Panc1 (cell line): Measurements from ENCODE around the gene SVIL. TPM values are rescaled to one million over a fixed set of nuclear protein-coding genes. Genes with fewer than 3 reads are reported as not detected.

Experiments
- ATAC-seq: fragments of 200-7000 bp; cut with Tn5 transposase; 2 replicates; pipeline ENCODE4 v1.9.1; 2020; ENCODE audit warnings: mild to moderate bottlenecking, moderate library complexity
- BruUV-seq: library from RNA; stranded (reverse); fragments of 400-500 nt; replicated peaks from 2 replicates; lab custom pipeline; 2021; lab: Mats Ljungman, UMichigan
- CTCF ChIA-PET: fragments of 300-600 bp; sonication (Branson Sonifier 250); formaldehyde crosslinking; loops from one replicate; lab custom pipeline; 2022; ENCODE audit warnings: antibody characterized with exemption; lab: Charles Lee
- POLR2A ChIA-PET: fragments of 300-600 bp; sonication (Branson Sonifier 250); formaldehyde crosslinking; loops from one replicate; lab custom pipeline; 2022; ENCODE audit warnings: antibody characterized with exemption; lab: Charles Lee
- DNase-seq: peaks from one replicate; pipeline ENCODE4 v3.0.0-alpha.2; 2010; ENCODE audit warnings: low read depth, low spot score
- H3K27ac ChIP-seq: 2 replicates; pipeline ENCODE4 v1.5.1; 2011; ENCODE audit warnings: mild to moderate bottlenecking, low read length, inconsistent platforms
- H3K27me3 ChIP-seq: fragments of 200-500 bp; sonication (Bioruptor generic); 2 replicates; pipeline ENCODE4 v1.6.0; 2014; ENCODE audit warnings: low read length, inconsistent platforms; ENCODE audit not compliant: control insufficient read depth, insufficient read depth
- H3K36me3 ChIP-seq: fragments of 200-500 bp; sonication (Bioruptor generic); 2 replicates; pipeline ENCODE4 v1.5.1; 2014; ENCODE audit warnings: inconsistent platforms, mild to moderate bottlenecking, low read length, moderate library complexity; ENCODE audit not compliant: control insufficient read depth, insufficient read depth
- H3K4me1 ChIP-seq: 2 replicates; pipeline ENCODE4 v1.5.1; 2011; ENCODE audit warnings: inconsistent platforms, mild to moderate bottlenecking, low read length, moderate library complexity; ENCODE audit not compliant: control insufficient read depth, insufficient read depth
- H3K4me3 ChIP-seq, 2 experiments: 2 replicates each; pipeline ENCODE4 v1.5.1; 2011 to 2012; ENCODE audit warnings: low read depth in 2 of 2, low read length in 2 of 2, mild to moderate bottlenecking in 2 of 2, inconsistent platforms in 1 of 2, moderate library complexity in 1 of 2
- H3K9me3 ChIP-seq: fragments of 200-500 bp; sonication (Bioruptor generic); 2 replicates; pipeline ENCODE4 v1.5.1; 2014; ENCODE audit warnings: low read depth, mild to moderate bottlenecking, inconsistent platforms, low read length, moderate library complexity; ENCODE audit not compliant: control insufficient read depth, insufficient read depth
- CTCF ChIP-seq: fragments of 450-650 bp; IDR thresholded peaks from 2 replicates; pipeline ENCODE4 v1.5.1; 2017; ENCODE audit warnings: mild to moderate bottlenecking
- POLR2AphosphoS5 ChIP-seq: IDR thresholded peaks from 2 replicates; pipeline ENCODE4 v1.6.1; 2012; ENCODE audit warnings: mild to moderate bottlenecking, low read depth, low read length, moderate library complexity
- REST ChIP-seq, 2 experiments: IDR thresholded peaks; 2 replicates each; pipeline ENCODE4 v1.6.1; 2011 to 2012; ENCODE audit warnings: low read depth in 2 of 2, control low read depth in 1 of 2, low read length in 1 of 2, mild to moderate bottlenecking in 1 of 2, moderate library complexity in 1 of 2; ENCODE audit not compliant: insufficient read depth in 1 of 2
- SIN3A ChIP-seq: IDR thresholded peaks from 2 replicates; pipeline ENCODE4 v1.6.1; 2012; ENCODE audit warnings: low read depth, mild to moderate bottlenecking, low read length, moderate library complexity, borderline replicate concordance; ENCODE audit not compliant: insufficient read depth
- TCF7L2 ChIP-seq: IDR thresholded peaks from 2 replicates; pipeline ENCODE4 v1.6.1; 2011; ENCODE audit warnings: mild to moderate bottlenecking, low read depth, low read length, inconsistent platforms
- in situ Hi-C: cut with HindIII; loops from 2 replicates; pipeline ENCODE4 v1.10.0; 2016; ENCODE audit warnings: low sequenced_read_pairs, low pct_unique_long_range_greater_than_20kb
- intact Hi-C: fragments of 100-400 bp; cut with micrococcal nuclease; formaldehyde crosslinking; loops from one replicate; pipeline ENCODE4 v1.10.0; 2022; ENCODE audit not compliant: unreplicated experiment
- total RNA-seq: library from RNA; stranded (reverse); gene quantifications from one replicate; pipeline ENCODE4 v1.2.1, GENCODE V29; 2021; ENCODE audit not compliant: unreplicated experiment

Gene SVIL
- total RNA-seq, 1 experiment from 2014 or later: 72.8 TPM

GRCh38 chr10:29648114-29648982 is 13.6 kb upstream of the SVIL start:
- no peak overlapping the region for H3K4me3 ChIP-seq
- in situ Hi-C loops (no loop called here), intact Hi-C loops (no loop called here)
- ChIA-PET CTCF (interaction anchor here (0.6 to 0.7 kb wide), 2 partner anchors 24 to 1407 kb away, joined by 3 to 4 read pairs; no protein-coding TSS in a partner anchor), POLR2A (no interaction called here)
- H3K27me3 ChIP-seq: no peaks in the 10 kb centered on the region
- peak overlapping the region; percentile 59; the same call in 1 of the 2 replicates for H3K27ac ChIP-seq
- peaks cover 24% of the 10 kb centered on the region for H3K4me1 ChIP-seq
- no TSS peak for BruUV-seq
- ATAC-seq: peak; percentile 30
- no peaks in the 10 kb centered on the region for H3K9me3 ChIP-seq
- no peak for TF ChIP-seq SIN3A
- no peak for TF ChIP-seq POLR2AphosphoS5
- no peak for TF ChIP-seq REST (IDR thresholded peaks at IDR 0.05; ENCODE audit: insufficient read depth in 1 of 2, low read depth in 2 of 2, low read length in 1 of 2)
- TF ChIP-seq TCF7L2: no peak
- TF ChIP-seq CTCF: no peak
- DNase-seq: no peak
- no peaks in the 10 kb centered on the region; the same call in 1 of the 2 replicates for H3K36me3 ChIP-seq

GRCh38 chr10:29647478-29647877 is 12.7 kb upstream of the SVIL start:
- Histone ChIP-seq H3K36me3 (no peaks in the 10 kb centered on the region; the same call in 1 of the 2 replicates), H3K27me3 (no peaks in the 10 kb centered on the region), H3K4me3 (no peak overlapping the region), H3K4me1 (peaks cover 24% of the 10 kb centered on the region), H3K27ac (0 out of 2 replicates have a peak overlapping the region, but pooled peaks have one; percentile 29), H3K9me3 (no peaks in the 10 kb centered on the region)
- CTCF ChIA-PET: no interaction called here
- BruUV-seq: no TSS peak
- intact Hi-C loops: no loop called here
- ATAC-seq: no peak
- no peak for TF ChIP-seq CTCF
- TF ChIP-seq SIN3A: no peak
- no peak for TF ChIP-seq POLR2AphosphoS5
- TF ChIP-seq REST (IDR thresholded peaks at IDR 0.05; ENCODE audit: insufficient read depth in 1 of 2, low read depth in 2 of 2, low read length in 1 of 2): no peak
- TF ChIP-seq TCF7L2: no peak
- no peak for DNase-seq
- in situ Hi-C loops: no loop called here
- POLR2A ChIA-PET: no interaction called here
